Transverse colon (tissue), 4 donors: Measurements from ENCODE around the gene FBXO41. TPM values are rescaled to one million over a fixed set of nuclear protein-coding genes. Genes with fewer than 3 reads are reported as not detected.

Experiments used
- DNase-seq: peaks from one replicate; pipeline ENCODE4 v3.0.0-alpha.2; 2019
- H3K27ac ChIP-seq, 4 donors: fragments of 200-600 bp; sonication (generic); 2 replicates each; pipeline ENCODE4 v1.5.1; 2016 to 2018; ENCODE audit warnings: inconsistent platforms in 4 of 4
- H3K27me3 ChIP-seq: fragments of 200-600 bp; sonication (generic); 2 replicates; pipeline ENCODE4 v1.5.1; 2017; ENCODE audit warnings: inconsistent platforms
- H3K36me3 ChIP-seq, 4 donors: fragments of 200-600 bp; sonication (generic); 2 replicates each; pipeline ENCODE4 v1.5.1; 2017 to 2019; ENCODE audit warnings: inconsistent platforms in 4 of 4
- H3K4me1 ChIP-seq, 4 donors: fragments of 200-600 bp; sonication (generic); 2 replicates each; pipeline ENCODE4 v1.5.1; 2017 to 2020; ENCODE audit warnings: inconsistent platforms in 4 of 4
- H3K4me3 ChIP-seq, 4 donors: fragments of 200-600 bp; sonication (generic); 1 replicate in 1 of 4; 2 replicates in 3 of 4; pipeline versions ENCODE4 v1.5.1 to v1.6.1; 2017 to 2019; ENCODE audit warnings: inconsistent platforms in 4 of 4
- H3K9me3 ChIP-seq, 2 donors: fragments of 200-600 bp; sonication (generic); 2 replicates each; pipeline ENCODE4 v1.5.1; 2017 to 2019; ENCODE audit warnings: inconsistent platforms in 2 of 2
- EP300 ChIP-seq: sonication (generic); formaldehyde crosslinking; IDR thresholded peaks from one replicate; pipeline ENCODE4 v1.6.1; 2017; ENCODE audit warnings: antibody characterized with exemption, low read depth
- POLR2A ChIP-seq: fragments of 450-650 bp; IDR thresholded peaks from one replicate; pipeline ENCODE4 v1.6.1; 2016; ENCODE audit warnings: antibody characterized with exemption, mild to moderate bottlenecking, moderate library complexity
- POLR2AphosphoS5 ChIP-seq, 3 donors: sonication (generic); formaldehyde crosslinking; IDR thresholded peaks; one replicate each; pipeline ENCODE4 v1.6.1; 2016; ENCODE audit warnings: antibody characterized with exemption in 3 of 3
- WGBS, 2 donors: methylation state at CpG; one replicate each; pipeline ENCODE4 v1.1.5; 2018; ENCODE audit warnings: low coverage in 1 of 2; 5-methylcytosine and 5-hydroxymethylcytosine counted together
- in situ Hi-C, 4 donors: fragments of 200-750 bp; cut with MboI; loops; one replicate each; pipeline versions ENCODE4 v1.15.0 to v1.15.1; 2017; ENCODE audit warnings: low sequenced_read_pairs in 3 of 4, low pct_ligation_motif_present in 1 of 4, low pct_unique_long_range_greater_than_20kb in 1 of 4
- intact Hi-C: fragments of 100-400 bp; cut with DNase I; formaldehyde crosslinking; loops from one replicate; pipeline ENCODE4 v1.15.1; 2023; ENCODE audit warnings: low total_unique reads
- total RNA-seq, 4 donors: library from RNA; depleted of rRNA; stranded (reverse); fragments of >200 nt; gene quantifications; one replicate each; pipeline ENCODE4 v1.1.0, GENCODE V29; 2016
- TF ChIP-seq, protein P1 (sequence below), 5 experiments: fragments of 200-600 bp in 3 of 5; fragments of 450-650 bp in 2 of 5; sonication (generic) in 3 of 5; IDR thresholded peaks; 1 replicate in 2 of 5; 2 replicates in 3 of 5; pipeline ENCODE4 v1.5.1; 2016 to 2017; ENCODE audit warnings: antibody characterized with exemption in 5 of 5, inconsistent platforms in 3 of 5, mild to moderate bottlenecking in 2 of 5, moderate library complexity in 1 of 5

FBXO41 gene
- total RNA-seq, 4 donors from 2014 or later: 1.4 to 10.0 (median 5.7) TPM

DNA sequence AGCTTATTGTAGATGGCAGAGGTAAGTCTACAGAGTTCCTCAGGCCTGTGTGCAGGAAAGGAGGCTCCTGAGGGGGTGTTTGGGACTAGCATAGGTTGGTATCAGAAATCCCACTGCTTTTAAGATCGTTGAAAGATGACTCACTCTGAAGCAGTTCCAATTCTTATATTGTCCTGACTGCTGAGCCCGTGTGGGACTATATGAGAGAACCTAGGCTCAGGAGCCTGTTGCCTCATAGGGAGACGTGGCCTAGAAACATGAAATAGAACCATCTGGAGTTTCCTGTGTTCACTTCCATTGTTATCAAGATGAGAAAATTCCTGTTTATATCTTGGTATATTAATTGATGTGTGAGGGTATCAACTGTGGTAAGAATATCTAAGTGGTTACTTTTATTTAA is 44.5 kb downstream of the FBXO41 start:
- intact Hi-C loops (loop anchor here (10.0 kb wide), 1 partner anchor 145 kb away; the partner anchor contains the start of gene ALMS1), in situ Hi-C loops (loop anchor here in 1 of 4 donors (25.0 kb wide), 1 partner anchor 498 kb away; the partner anchor contains the start of gene TPRKB)
- Histone ChIP-seq H3K27ac (no peak overlapping the region), H3K4me1 (peaks cover 11 to 32% (median 21%) of the 10 kb centered on the region in 4 donors), H3K9me3 (no peaks in the 10 kb centered on the region), H3K36me3 (peaks cover 0 to 37% (median 18%) of the 10 kb centered on the region in 4 donors), H3K4me3 (no peak overlapping the region), H3K27me3 (no peaks in the 10 kb centered on the region)
- WGBS, 2 donors: 44 to 80% methylated on average over 1 to 3 of the region's 3 CpGs
- DNase-seq: no peak
- TF ChIP-seq EP300 (no peak), POLR2A (no peak), POLR2AphosphoS5 (IDR thresholded peaks at IDR 0.05) (no peak)
- TF ChIP-seq, protein P1, sequence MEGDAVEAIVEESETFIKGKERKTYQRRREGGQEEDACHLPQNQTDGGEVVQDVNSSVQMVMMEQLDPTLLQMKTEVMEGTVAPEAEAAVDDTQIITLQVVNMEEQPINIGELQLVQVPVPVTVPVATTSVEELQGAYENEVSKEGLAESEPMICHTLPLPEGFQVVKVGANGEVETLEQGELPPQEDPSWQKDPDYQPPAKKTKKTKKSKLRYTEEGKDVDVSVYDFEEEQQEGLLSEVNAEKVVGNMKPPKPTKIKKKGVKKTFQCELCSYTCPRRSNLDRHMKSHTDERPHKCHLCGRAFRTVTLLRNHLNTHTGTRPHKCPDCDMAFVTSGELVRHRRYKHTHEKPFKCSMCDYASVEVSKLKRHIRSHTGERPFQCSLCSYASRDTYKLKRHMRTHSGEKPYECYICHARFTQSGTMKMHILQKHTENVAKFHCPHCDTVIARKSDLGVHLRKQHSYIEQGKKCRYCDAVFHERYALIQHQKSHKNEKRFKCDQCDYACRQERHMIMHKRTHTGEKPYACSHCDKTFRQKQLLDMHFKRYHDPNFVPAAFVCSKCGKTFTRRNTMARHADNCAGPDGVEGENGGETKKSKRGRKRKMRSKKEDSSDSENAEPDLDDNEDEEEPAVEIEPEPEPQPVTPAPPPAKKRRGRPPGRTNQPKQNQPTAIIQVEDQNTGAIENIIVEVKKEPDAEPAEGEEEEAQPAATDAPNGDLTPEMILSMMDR (IDR thresholded peaks at IDR 0.05): no peak

DNA sequence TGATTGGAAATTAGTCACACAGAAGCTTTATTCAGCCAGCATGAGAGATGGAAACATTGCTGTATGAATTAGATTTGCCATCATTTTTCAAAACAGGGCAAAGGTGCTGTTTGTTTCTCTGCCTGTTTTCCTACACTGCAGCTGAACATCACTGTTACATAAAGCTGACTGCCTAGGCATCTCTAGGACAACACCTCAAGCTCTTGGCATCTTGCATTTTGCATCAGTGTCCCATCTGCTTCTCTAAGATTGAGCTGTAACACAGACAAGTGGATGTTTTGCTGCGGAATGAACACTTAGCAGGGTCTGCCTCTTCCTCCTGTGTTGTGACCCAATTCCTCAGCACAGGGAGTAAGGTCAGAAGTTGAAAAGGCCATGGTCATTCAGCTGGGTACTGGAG is 45.3 kb downstream of the FBXO41 start:
- Histone ChIP-seq H3K27ac (no peak overlapping the region), H3K36me3 (peaks cover 0 to 29% (median 14%) of the 10 kb centered on the region in 4 donors), H3K27me3 (no peaks in the 10 kb centered on the region), H3K4me1 (peaks cover 11 to 33% (median 21%) of the 10 kb centered on the region in 4 donors), H3K9me3 (no peaks in the 10 kb centered on the region), H3K4me3 (no peak overlapping the region)
- in situ Hi-C loops (loop anchor here in 1 of 4 donors (25.0 kb wide), 1 partner anchor 498 kb away; the partner anchor contains the start of gene TPRKB), intact Hi-C loops (no loop called here)
- 92% methylated on average over 1 of the region's 1 CpG; no CpG with 5 or more reads in 1 of the 2 donors for WGBS, 2 donors
- no peak for DNase-seq
- TF ChIP-seq EP300 (no peak), POLR2AphosphoS5 (IDR thresholded peaks at IDR 0.05) (no peak), POLR2A (no peak)
- TF ChIP-seq, protein P1 (IDR thresholded peaks at IDR 0.05): no peak

DNA sequence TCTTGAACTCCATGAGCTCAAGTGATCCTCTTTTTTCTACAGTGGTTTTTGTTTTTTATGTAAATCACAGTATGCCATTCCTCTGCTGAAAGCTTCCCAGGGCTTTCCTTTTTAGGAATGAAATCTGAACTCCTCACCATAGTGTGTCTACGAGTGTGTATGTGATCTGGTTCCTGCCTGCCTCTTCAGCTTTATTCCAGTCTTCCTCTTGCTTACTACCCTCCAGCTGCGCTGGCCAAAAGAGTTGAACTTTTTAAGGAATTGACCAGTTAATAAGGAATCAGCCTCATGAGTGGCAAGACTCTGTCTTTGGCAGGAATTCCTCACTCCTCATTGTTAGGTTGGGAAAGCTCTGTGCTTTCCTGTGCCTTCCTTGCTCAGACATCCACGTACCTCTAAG is 46.1 kb downstream of the FBXO41 start:
- intact Hi-C loops: no loop called here
- 63 to 71% methylated on average over 3 of the region's 3 CpGs for WGBS, 2 donors
- Histone ChIP-seq H3K9me3 (no peaks in the 10 kb centered on the region), H3K27me3 (no peaks in the 10 kb centered on the region), H3K4me1 (peaks cover 11 to 33% (median 21%) of the 10 kb centered on the region in 4 donors), H3K27ac (no peak overlapping the region), H3K4me3 (no peak overlapping the region), H3K36me3 (peaks cover 0 to 21% (median 10%) of the 10 kb centered on the region in 4 donors)
- in situ Hi-C loops: loop anchor here in 1 of 4 donors (25.0 kb wide), 1 partner anchor 499 kb away; the partner anchor contains the start of gene TPRKB
- DNase-seq: no peak
- TF ChIP-seq POLR2A: no peak
- TF ChIP-seq, protein P1 (IDR thresholded peaks at IDR 0.05): no peak
- no peak for TF ChIP-seq EP300
- TF ChIP-seq POLR2AphosphoS5 (IDR thresholded peaks at IDR 0.05): no peak

DNA sequence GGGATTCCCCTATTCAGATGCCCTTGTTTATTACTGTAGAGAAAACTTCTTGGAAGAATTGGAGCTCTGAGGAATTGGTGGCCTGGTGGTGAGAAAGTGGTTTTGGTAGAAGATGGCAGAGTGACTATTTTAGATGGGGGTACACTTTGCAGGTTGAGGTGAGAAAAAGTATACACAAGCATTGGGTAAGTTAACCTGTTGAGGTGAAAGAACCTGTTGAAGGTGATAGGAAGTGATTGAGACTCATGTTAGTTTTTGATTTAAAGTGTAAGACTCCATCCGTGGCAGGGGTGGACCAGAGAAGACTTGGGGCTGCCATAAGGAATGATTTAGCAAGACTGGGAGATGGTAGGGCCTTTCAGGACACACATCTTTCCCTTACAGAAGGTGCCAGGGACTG is 47.1 kb downstream of the FBXO41 start:
- Histone ChIP-seq H3K4me3 (no peak overlapping the region), H3K36me3 (peaks cover 0 to 17% (median 6%) of the 10 kb centered on the region in 4 donors), H3K27ac (no peak overlapping the region), H3K9me3 (no peaks in the 10 kb centered on the region), H3K4me1 (peaks cover 16 to 37% (median 27%) of the 10 kb centered on the region in 4 donors), H3K27me3 (no peaks in the 10 kb centered on the region)
- no peak for DNase-seq
- intact Hi-C loops (no loop called here), in situ Hi-C loops (loop anchor here in 1 of 4 donors (25.0 kb wide), 1 partner anchor 500 kb away; the partner anchor contains the start of gene TPRKB)
- TF ChIP-seq EP300 (no peak), POLR2A (no peak), POLR2AphosphoS5 (IDR thresholded peaks at IDR 0.05) (no peak)
- TF ChIP-seq, protein P1 (IDR thresholded peaks at IDR 0.05): no peak
- 44 to 89% methylated on average over 1 of the region's 1 CpG for WGBS, 2 donors
